ENCODE measurements around the gene GSG1L. TPM values are rescaled to one million over a fixed set of nuclear protein-coding genes. Genes with fewer than 3 reads are reported as not detected.
"Not testable (repeated sequence)": the region's sequence is repeated elsewhere in the genome, so short reads cannot be mapped to it uniquely, and the experiment has no call there.

GSG1L gene
- total RNA-seq, 1 experiment from 2014 or later: not detected

GRCh38 chr16:27950206-27950887, 113.2 kb downstream of the GSG1L start:
- no peaks in the 10 kb centered on the region for H4K20me1 ChIP-seq (ENCODE audit: insufficient read depth, low read depth, low read length)
- H3K36me3 ChIP-seq (ENCODE audit: insufficient read depth, low read length): no peaks in the 10 kb centered on the region
- no peak for DNase-seq
- H3K4me3 ChIP-seq (ENCODE audit: low read length): no peak overlapping the region
- H3K27ac ChIP-seq (ENCODE audit: low read length): no peak overlapping the region
- H3K9me3 ChIP-seq (ENCODE audit: low read length): 0 out of 2 replicates have a peak, but pooled peaks cover under 1% of the 10 kb centered on the region
- H3K9ac ChIP-seq (ENCODE audit: low read length): no peak overlapping the region
- H3K4me2 ChIP-seq (ENCODE audit: low read depth, low read length, poor library complexity, severe bottlenecking): no peak overlapping the region
- H2AFZ ChIP-seq (ENCODE audit: low read length): no peak overlapping the region
- no peaks in the 10 kb centered on the region for H3K4me1 ChIP-seq (ENCODE audit: low read length)
- no peaks in the 10 kb centered on the region for H3K9me2 ChIP-seq (replicated peaks; ENCODE audit: insufficient read depth, low read length)
- H3K79me2 ChIP-seq (ENCODE audit: low read length): no peaks in the 10 kb centered on the region
- no peaks in the 10 kb centered on the region for H3K27me3 ChIP-seq (ENCODE audit: low read length)

DNA sequence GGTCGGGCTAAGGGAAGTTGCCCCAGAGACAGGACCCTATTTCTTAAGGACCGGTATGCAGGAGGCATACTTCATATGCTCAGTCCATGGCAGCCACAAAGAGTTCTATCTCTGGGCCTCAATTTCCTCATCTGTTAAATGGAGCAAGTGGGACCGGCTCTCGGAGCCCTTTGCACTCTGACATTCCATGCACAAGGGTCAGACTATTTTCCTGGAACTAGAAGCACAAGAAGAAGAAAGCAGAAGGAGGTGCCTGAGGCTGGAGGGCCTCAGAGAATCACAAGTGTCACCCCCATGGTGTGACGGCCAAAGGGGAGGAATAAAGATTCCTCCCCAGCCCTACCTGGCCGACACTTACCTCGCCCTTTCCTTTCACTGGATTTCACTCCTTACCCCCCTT, 115.8 kb downstream of the GSG1L start:
- Histone ChIP-seq H3K4me3 (ENCODE audit: low read length) (no peak overlapping the region), H4K20me1 (ENCODE audit: insufficient read depth, low read depth, low read length) (no peaks in the 10 kb centered on the region), H2AFZ (ENCODE audit: low read length) (no peak overlapping the region), H3K36me3 (ENCODE audit: insufficient read depth, low read length) (no peaks in the 10 kb centered on the region), H3K4me2 (ENCODE audit: low read depth, low read length, poor library complexity, severe bottlenecking) (no peak overlapping the region), H3K79me2 (ENCODE audit: low read length) (no peaks in the 10 kb centered on the region), H3K9me2 (replicated peaks; ENCODE audit: insufficient read depth, low read length) (no peaks in the 10 kb centered on the region), H3K27me3 (ENCODE audit: low read length) (no peaks in the 10 kb centered on the region), H3K9ac (ENCODE audit: low read length) (no peak overlapping the region), H3K27ac (ENCODE audit: low read length) (no peak overlapping the region), H3K9me3 (ENCODE audit: low read length) (no peaks in the 10 kb centered on the region), H3K4me1 (ENCODE audit: low read length) (no peaks in the 10 kb centered on the region)
- no peak for DNase-seq

- Histone ChIP-seq H3K79me2 (ENCODE audit: low read length) (no peaks in the 10 kb centered on the region), H3K9me3 (ENCODE audit: low read length) (no peaks in the 10 kb centered on the region), H3K36me3 (ENCODE audit: insufficient read depth, low read length) (no peaks in the 10 kb centered on the region), H3K9me2 (replicated peaks; ENCODE audit: insufficient read depth, low read length) (no peaks in the 10 kb centered on the region), H2AFZ (ENCODE audit: low read length) (no peak overlapping the region), H3K27ac (ENCODE audit: low read length) (no peak overlapping the region), H3K27me3 (ENCODE audit: low read length) (no peaks in the 10 kb centered on the region), H3K4me3 (ENCODE audit: low read length) (no peak overlapping the region), H3K9ac (ENCODE audit: low read length) (no peak overlapping the region), H4K20me1 (ENCODE audit: insufficient read depth, low read depth, low read length) (no peaks in the 10 kb centered on the region), H3K4me1 (ENCODE audit: low read length) (no peaks in the 10 kb centered on the region), H3K4me2 (ENCODE audit: low read depth, low read length, poor library complexity, severe bottlenecking) (no peak overlapping the region)
- DNase-seq: no peak
These were observed 118.1 kb downstream of the GSG1L start for GRCh38 chr16:27945233-27945973.

GRCh38 chr16:27943766-27944165, 119.7 kb downstream of the GSG1L start:
- Histone ChIP-seq H3K4me3 (ENCODE audit: low read length) (no peak overlapping the region), H3K9me3 (ENCODE audit: low read length) (no peaks in the 10 kb centered on the region), H3K79me2 (ENCODE audit: low read length) (no peaks in the 10 kb centered on the region), H3K36me3 (ENCODE audit: insufficient read depth, low read length) (no peaks in the 10 kb centered on the region), H3K27ac (ENCODE audit: low read length) (no peak overlapping the region), H3K9me2 (replicated peaks; ENCODE audit: insufficient read depth, low read length) (no peaks in the 10 kb centered on the region), H3K9ac (ENCODE audit: low read length) (no peak overlapping the region), H3K4me1 (ENCODE audit: low read length) (no peaks in the 10 kb centered on the region), H3K4me2 (ENCODE audit: low read depth, low read length, poor library complexity, severe bottlenecking) (no peak overlapping the region), H2AFZ (ENCODE audit: low read length) (no peak overlapping the region), H3K27me3 (ENCODE audit: low read length) (no peaks in the 10 kb centered on the region), H4K20me1 (ENCODE audit: insufficient read depth, low read depth, low read length) (no peaks in the 10 kb centered on the region)
- DNase-seq: no peak

DNA sequence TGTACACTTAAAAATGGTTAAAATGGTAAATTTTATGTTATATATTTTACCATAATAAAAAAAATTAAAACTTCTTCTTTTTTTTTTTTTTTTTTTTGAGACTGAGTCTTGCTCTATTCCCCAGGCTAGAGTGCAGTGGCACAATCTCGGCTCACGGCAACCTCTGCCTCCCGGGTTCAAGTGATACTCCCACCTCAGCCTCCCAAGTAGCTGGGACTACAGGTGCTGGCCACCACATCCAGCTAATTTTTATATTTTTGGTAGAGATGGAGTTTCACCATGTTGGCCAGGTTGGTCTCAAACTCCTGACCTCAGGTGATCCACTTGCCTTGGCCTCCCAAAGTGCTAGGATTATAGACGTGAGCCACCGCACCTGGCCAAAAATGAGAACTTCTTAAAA, 121.4 kb downstream of the GSG1L start:
- H3K4me3 ChIP-seq (ENCODE audit: low read length); H4K20me1 ChIP-seq (ENCODE audit: insufficient read depth, low read depth, low read length); H3K4me1 ChIP-seq (ENCODE audit: low read length); H3K4me2 ChIP-seq (ENCODE audit: low read depth, low read length, poor library complexity, severe bottlenecking); H3K79me2 ChIP-seq (ENCODE audit: low read length); H3K9me2 ChIP-seq (replicated peaks; ENCODE audit: insufficient read depth, low read length); H3K9ac ChIP-seq (ENCODE audit: low read length); H3K9me3 ChIP-seq (ENCODE audit: low read length); H3K36me3 ChIP-seq (ENCODE audit: insufficient read depth, low read length); DNase-seq; H3K27me3 ChIP-seq (ENCODE audit: low read length); H3K27ac ChIP-seq (ENCODE audit: low read length); H2AFZ ChIP-seq (ENCODE audit: low read length): not testable (repeated sequence)

- Histone ChIP-seq H3K4me3 (ENCODE audit: low read length) (no peak overlapping the region), H4K20me1 (ENCODE audit: insufficient read depth, low read depth, low read length) (no peaks in the 10 kb centered on the region), H3K9me2 (replicated peaks; ENCODE audit: insufficient read depth, low read length) (no peaks in the 10 kb centered on the region), H3K27me3 (ENCODE audit: low read length) (no peaks in the 10 kb centered on the region), H3K9me3 (ENCODE audit: low read length) (no peaks in the 10 kb centered on the region), H3K4me2 (ENCODE audit: low read depth, low read length, poor library complexity, severe bottlenecking) (no peak overlapping the region), H2AFZ (ENCODE audit: low read length) (no peak overlapping the region), H3K9ac (ENCODE audit: low read length) (no peak overlapping the region), H3K27ac (ENCODE audit: low read length) (no peak overlapping the region), H3K36me3 (ENCODE audit: insufficient read depth, low read length) (no peaks in the 10 kb centered on the region), H3K4me1 (ENCODE audit: low read length) (no peaks in the 10 kb centered on the region), H3K79me2 (ENCODE audit: low read length) (no peaks in the 10 kb centered on the region)
- DNase-seq: no peak
These were observed 128.4 kb downstream of the GSG1L start for GRCh38 chr16:27935076-27935475.

- H3K36me3 ChIP-seq (ENCODE audit: insufficient read depth, low read length): no peaks in the 10 kb centered on the region
- H3K4me3 ChIP-seq (ENCODE audit: low read length): no peak overlapping the region
- H3K9me2 ChIP-seq (replicated peaks; ENCODE audit: insufficient read depth, low read length): no peaks in the 10 kb centered on the region
- no peaks in the 10 kb centered on the region for H3K27me3 ChIP-seq (ENCODE audit: low read length)
- no peaks in the 10 kb centered on the region for H3K4me1 ChIP-seq (ENCODE audit: low read length)
- H3K9me3 ChIP-seq (ENCODE audit: low read length): no peaks in the 10 kb centered on the region
- H4K20me1 ChIP-seq (ENCODE audit: insufficient read depth, low read depth, low read length): no peaks in the 10 kb centered on the region
- H3K4me2 ChIP-seq (ENCODE audit: low read depth, low read length, poor library complexity, severe bottlenecking): no peak overlapping the region
- H3K27ac ChIP-seq (ENCODE audit: low read length): no peak overlapping the region
- DNase-seq: no peak
- no peak overlapping the region for H2AFZ ChIP-seq (ENCODE audit: low read length)
- H3K9ac ChIP-seq (ENCODE audit: low read length): no peak overlapping the region
- H3K79me2 ChIP-seq (ENCODE audit: low read length): no peaks in the 10 kb centered on the region
These were observed 130.9 kb downstream of the GSG1L start for GRCh38 chr16:27932542-27933135.

GRCh38 chr16:27929818-27930217, 133.7 kb downstream of the GSG1L start:
- no peak overlapping the region for H3K27ac ChIP-seq (ENCODE audit: low read length)
- no peaks in the 10 kb centered on the region for H3K36me3 ChIP-seq (ENCODE audit: insufficient read depth, low read length)
- DNase-seq: peak; percentile 42
- no peak overlapping the region for H3K9ac ChIP-seq (ENCODE audit: low read length)
- H3K4me2 ChIP-seq (ENCODE audit: low read depth, low read length, poor library complexity, severe bottlenecking): no peak overlapping the region
- H3K4me1 ChIP-seq (ENCODE audit: low read length): no peaks in the 10 kb centered on the region
- H4K20me1 ChIP-seq (ENCODE audit: insufficient read depth, low read depth, low read length): no peaks in the 10 kb centered on the region
- H3K9me3 ChIP-seq (ENCODE audit: low read length): no peaks in the 10 kb centered on the region
- no peaks in the 10 kb centered on the region for H3K79me2 ChIP-seq (ENCODE audit: low read length)
- H2AFZ ChIP-seq (ENCODE audit: low read length): no peak overlapping the region
- H3K4me3 ChIP-seq (ENCODE audit: low read length): no peak overlapping the region
- H3K9me2 ChIP-seq (replicated peaks; ENCODE audit: insufficient read depth, low read length): no peaks in the 10 kb centered on the region
- no peaks in the 10 kb centered on the region for H3K27me3 ChIP-seq (ENCODE audit: low read length)
